Measurements from ENCODE around the gene SPPL2B. TPM values are rescaled to one million over a fixed set of nuclear protein-coding genes. Genes with fewer than 3 reads are reported as not detected.
A peak's percentile ranks its signal among the peaks of the same experiment; 100 is the strongest.
"Not testable (repeated sequence)": the region's sequence is repeated elsewhere in the genome, so short reads cannot be mapped to it uniquely, and the experiment has no call there.

SPPL2B gene
- polyA plus RNA-seq, 10 donors: 18.7 to 52.0 (median 35.8) TPM

- no peak for DNase-seq
Measured at GRCh38 chr19:2335848-2336247, 7.4 kb downstream of the SPPL2B start.

- DNase-seq: no peak
Measured at GRCh38 chr19:2336528-2337328, 8.2 kb downstream of the SPPL2B start.

- peak; percentile 50 to 88 (median 62) for DNase-seq
Measured at GRCh38 chr19:2337329-2337707, 8.8 kb downstream of the SPPL2B start.

GRCh38 chr19:2338055-2338615 lies 9.7 kb downstream of the SPPL2B start:
- no peak for DNase-seq

- no peak for DNase-seq
Measured at GRCh38 chr19:2338751-2339643, 10.5 kb downstream of the SPPL2B start.

- no peak for DNase-seq
Measured at GRCh38 chr19:2339644-2340310, 11.3 kb downstream of the SPPL2B start.

GRCh38 chr19:2340496-2341243 lies 12.2 kb downstream of the SPPL2B start:
- DNase-seq: no peak

- DNase-seq: no peak
Measured at GRCh38 chr19:2341244-2341751, 12.8 kb downstream of the SPPL2B start.

GRCh38 chr19:2341982-2342381 lies 13.5 kb downstream of the SPPL2B start:
- DNase-seq: no peak

- no peak for DNase-seq
Measured at GRCh38 chr19:2342656-2343288, 14.3 kb downstream of the SPPL2B start.

- DNase-seq: no peak
Measured at GRCh38 chr19:2343289-2343982, 15.0 kb downstream of the SPPL2B start.

- DNase-seq: no peak
Measured at GRCh38 chr19:2344381-2344870, 15.9 kb downstream of the SPPL2B start.

GRCh38 chr19:2345076-2345475 lies 16.6 kb downstream of the SPPL2B start:
- no peak for DNase-seq

- DNase-seq: no peak
Measured at GRCh38 chr19:2345794-2346663, 17.5 kb downstream of the SPPL2B start.

GRCh38 chr19:2349818-2350217 lies 21.3 kb downstream of the SPPL2B start:
- DNase-seq: not testable (repeated sequence)

GRCh38 chr19:2350656-2351055 lies 22.2 kb downstream of the SPPL2B start:
- no peak for DNase-seq

- DNase-seq: no peak
Measured at GRCh38 chr19:2351591-2351990, 23.1 kb downstream of the SPPL2B start.

- no peak for DNase-seq
Measured at GRCh38 chr19:2352121-2352520, 23.6 kb downstream of the SPPL2B start.
